GM12878 (cell line): ENCODE measurements around the gene CCDC127. TPM values are rescaled to one million over a fixed set of nuclear protein-coding genes. Genes with fewer than 3 reads are reported as not detected.

Experiments
- ATAC-seq: fragments of 200-7000 bp; cut with Tn5 transposase; 3 replicates; pipeline ENCODE4 v1.9.1; 2020; ENCODE audit warnings: mild to moderate bottlenecking, moderate library complexity
- BruUV-seq: library from RNA; stranded (reverse); fragments of 400-500 nt; replicated peaks from 2 replicates; lab custom pipeline; 2021; lab: Mats Ljungman, UMichigan
- CTCF ChIA-PET: fragments of 300-600 bp; sonication (Branson Sonifier 250); formaldehyde crosslinking; extraction: SDS; loops from one replicate; lab custom pipeline; 2021; ENCODE audit warnings: inconsistent platforms; lab: Yijun Ruan, JAX
- POLR2A ChIA-PET: fragments of 350-600 bp; formaldehyde crosslinking; extraction: SDS; loops from one replicate; lab custom pipeline; 2021; ENCODE audit warnings: inconsistent platforms; lab: Charles Lee
- RAD21 ChIA-PET: fragments of 300-600 bp; sonication (Branson Sonifier 250); formaldehyde crosslinking; loops from one replicate; lab custom pipeline; 2023; ENCODE audit warnings: antibody characterized with exemption; ENCODE audit not compliant: unreplicated experiment; lab: Charles Lee
- SMC1A ChIA-PET: fragments of 300-600 bp; sonication (Branson Sonifier 250); formaldehyde crosslinking; loops from one replicate; lab custom pipeline; 2023; ENCODE audit not compliant: unreplicated experiment, uncharacterized antibody; lab: Charles Lee
- DNase-seq: peaks from one replicate; pipeline ENCODE4 v3.0.0-alpha.2; 2011; ENCODE audit warnings: low read depth, low spot score
- FAIRE-seq: peaks from 3 replicates; lab custom pipeline; 2011; peaks lifted over from hg19 to GRCh38; lab: Jason Lieb, UNC
- H2AFZ ChIP-seq: 2 replicates; pipeline ENCODE4 v1.6.0; 2011; ENCODE audit warnings: low read depth, low read length, control low read depth; ENCODE audit not compliant: control insufficient read depth
- H3K27ac ChIP-seq: 2 replicates; pipeline ENCODE4 v1.5.1; 2011; ENCODE audit warnings: control low read depth; ENCODE audit not compliant: control insufficient read depth, insufficient read depth
- H3K27me3 ChIP-seq, 2 experiments: replicated peaks in 1 of 2; 2 replicates each; pipeline versions ENCODE4 v1.6.0 to v1.6.1; 2011; ENCODE audit warnings: low read length in 1 of 2; ENCODE audit not compliant: control insufficient read depth in 2 of 2, insufficient read depth in 2 of 2
- H3K36me3 ChIP-seq, 2 experiments: 2 replicates each; pipeline ENCODE4 v1.5.1; 2011; ENCODE audit warnings: low read length in 1 of 2; ENCODE audit not compliant: control insufficient read depth in 2 of 2, insufficient read depth in 2 of 2
- H3K4me1 ChIP-seq: 2 replicates; pipeline ENCODE4 v1.6.1; 2011; ENCODE audit warnings: mild to moderate bottlenecking, low read length, moderate library complexity, mixed read lengths; ENCODE audit not compliant: control insufficient read depth, insufficient read depth
- H3K4me2 ChIP-seq: 2 replicates; pipeline ENCODE4 v1.6.0; 2011; ENCODE audit warnings: control low read depth; ENCODE audit not compliant: control insufficient read depth, insufficient read depth
- H3K4me3 ChIP-seq: fragments of 200-600 bp; sonication (generic); 2 replicates; pipeline ENCODE4 v1.5.1; 2016
- H3K79me2 ChIP-seq: 2 replicates; pipeline ENCODE4 v1.6.0; 2011; ENCODE audit warnings: low read length; ENCODE audit not compliant: control insufficient read depth, insufficient read depth
- H3K9ac ChIP-seq: 2 replicates; pipeline ENCODE4 v1.8.0; 2011; ENCODE audit warnings: low read length, control low read depth, mixed read lengths; ENCODE audit not compliant: control insufficient read depth, insufficient read depth
- H3K9me3 ChIP-seq: replicated peaks from 3 replicates; pipeline ENCODE4 v1.5.1; 2011; ENCODE audit warnings: mild to moderate bottlenecking, low read length; ENCODE audit not compliant: control insufficient read depth, insufficient read depth
- H4K20me1 ChIP-seq: 2 replicates; pipeline ENCODE4 v1.6.0; 2011; ENCODE audit not compliant: control insufficient read depth, insufficient read depth
- JUND ChIP-seq: IDR thresholded peaks from 2 replicates; pipeline ENCODE4 v1.6.1; 2012; ENCODE audit warnings: low read depth, mild to moderate bottlenecking, low read length, improper control_type of control experiment, moderate library complexity
- KAT2A ChIP-seq: conservative IDR thresholded peaks from 2 replicates; pipeline ENCODE4 v1.6.1; 2011; ENCODE audit warnings: low read depth, low read length; ENCODE audit not compliant: control insufficient read depth
- NFIC ChIP-seq: IDR thresholded peaks from 2 replicates; pipeline ENCODE4 v1.6.1; 2012; ENCODE audit warnings: low read depth, mild to moderate bottlenecking, inconsistent platforms, low read length, moderate library complexity
- PKNOX1 ChIP-seq: fragments of 450-650 bp; IDR thresholded peaks from 2 replicates; pipeline ENCODE4 v1.6.1; 2016; ENCODE audit warnings: mild to moderate bottlenecking
- POLR2AphosphoS2 ChIP-seq: IDR thresholded peaks from 2 replicates; pipeline ENCODE4 v1.6.1; 2011; ENCODE audit warnings: low read depth, mild to moderate bottlenecking, low read length, improper control_type of control experiment, moderate library complexity
- REST ChIP-seq: IDR thresholded peaks from 2 replicates; pipeline ENCODE4 v1.6.1; 2012; ENCODE audit warnings: mild to moderate bottlenecking, low read depth, low read length
- RUNX3 ChIP-seq: IDR thresholded peaks from 2 replicates; pipeline ENCODE4 v1.6.1; 2012; ENCODE audit warnings: low read length, inconsistent platforms
- SKIL ChIP-seq: fragments of 450-650 bp; IDR thresholded peaks from 2 replicates; pipeline ENCODE4 v1.6.1; 2017; ENCODE audit warnings: mild to moderate bottlenecking, low read depth, inconsistent platforms; ENCODE audit not compliant: poor library complexity, severe bottlenecking
- SP1 ChIP-seq: IDR thresholded peaks from one replicate; pipeline ENCODE4 v1.6.1; 2011; ENCODE audit warnings: low read depth, low read length
- WGBS: methylation state at CpG from one replicate; pipeline ENCODE4 v1.1.6; 2016; ENCODE audit warnings: low lambda C conversion rate; ENCODE audit not compliant: insufficient replicate concordance, insufficient coverage; ENCODE audit errors: missing lambda C conversion rate; 5-methylcytosine and 5-hydroxymethylcytosine counted together
- in situ Hi-C: fragments of 300-500 bp; cut with MboI; formaldehyde crosslinking; loops from 9 replicates; pipeline ENCODE4 v1.14.3; 2018; ENCODE audit warnings: mixed read lengths
- intact Hi-C: fragments of 100-400 bp; cut with micrococcal nuclease; formaldehyde crosslinking; loops from one replicate; pipeline ENCODE4 v1.14.2; 2022; ENCODE audit not compliant: unreplicated experiment
- polyA plus RNA-seq, 11 experiments: library from polyadenylated mRNA; depleted of rRNA in 4 of 11; unstranded in 6 of 11; stranded (reverse) in 5 of 11; fragments of >200 nt; fragmentation: Nextera tagmentation in 4 of 11; fragmentation: Illumina TruSeq in 1 of 11; extraction: Ambion mirVana in 4 of 11; extraction: Trizol in 1 of 11; gene quantifications; 1 replicate in 1 of 11; 2 replicates in 10 of 11; pipeline versions ENCODE4 v1.2.1 to v1.2.3, GENCODE V29; 2011 to 2016; ENCODE audit warnings: inconsistent platforms in 2 of 11, missing spikeins in 2 of 11, low read depth in 1 of 11
- total RNA-seq, 4 experiments: library from RNA; depleted of rRNA in 3 of 4; stranded (reverse); fragments of >200 nt in 3 of 4; fragmentation: Illumina TruSeq in 1 of 4; extraction: Trizol in 1 of 4; gene quantifications; 2 replicates each; pipeline versions ENCODE4 v1.2.1 to v1.2.3, GENCODE V29; 2013 to 2021

Gene CCDC127
- total and polyA plus RNA-seq, 10 of the 15 experiments (the other 5 are each of a cell fraction or from before 2014, with no cell fraction given) = 1.9 to 6.9 (median 2.9) TPM

- SMC1A ChIA-PET = no interaction called here
These were observed 43.0 kb downstream of the CCDC127 start for GRCh38 chr5:174876-175465.

GRCh38 chr5:174291-174600, 43.7 kb downstream of the CCDC127 start:
- H3K27ac ChIP-seq = no peak overlapping the region
- in situ Hi-C loops (no loop called here), intact Hi-C loops (no loop called here)
- H3K9ac ChIP-seq = no peak overlapping the region
- H3K4me2 ChIP-seq = no peak overlapping the region
- WGBS = 38% methylated on average over 2 of the region's 5 CpGs
- POLR2A ChIA-PET = no interaction called here
- no peak overlapping the region for H2AFZ ChIP-seq
- SMC1A ChIA-PET = no interaction called here
- H3K4me1 ChIP-seq = no peaks in the 10 kb centered on the region
- no peak overlapping the region for H3K4me3 ChIP-seq
- RAD21 ChIA-PET = no interaction called here
- H4K20me1 ChIP-seq = no peaks in the 10 kb centered on the region
- no peaks in the 10 kb centered on the region for H3K36me3 ChIP-seq
- FAIRE-seq = no peak
- no TSS peak for BruUV-seq
- no peak for DNase-seq
- no peaks in the 10 kb centered on the region for H3K9me3 ChIP-seq
- no peak for ATAC-seq
- no peaks in the 10 kb centered on the region for H3K79me2 ChIP-seq
- CTCF ChIA-PET = no interaction called here
- H3K27me3 ChIP-seq = peaks cover 0 to 3% of the 10 kb centered on the region in 2 experiments; a peak in 2 of 4 replicates
- TF ChIP-seq KAT2A = no peak
- TF ChIP-seq POLR2AphosphoS2 = no peak
- TF ChIP-seq SP1 = no peak
- no peak for TF ChIP-seq NFIC
- no peak for TF ChIP-seq REST
- TF ChIP-seq RUNX3 = no peak
- no peak for TF ChIP-seq SKIL

More at GRCh38 chr5:174876-175465, 43.0 kb downstream of the CCDC127 start:
- H2AFZ ChIP-seq = no peak overlapping the region
- ATAC-seq (no peak), DNase-seq (no peak), FAIRE-seq (no peak)
- RAD21 ChIA-PET = no interaction called here
- BruUV-seq = no TSS peak
- no peaks in the 10 kb centered on the region for H4K20me1 ChIP-seq
- POLR2A ChIA-PET = no interaction called here
- H3K4me2 ChIP-seq = no peak overlapping the region
- H3K27ac ChIP-seq = no peak overlapping the region
- intact Hi-C loops (no loop called here), in situ Hi-C loops (no loop called here)
- TF ChIP-seq JUND = no peak
- TF ChIP-seq PKNOX1 = no peak
- no peak for TF ChIP-seq KAT2A
- no peaks in the 10 kb centered on the region for H3K36me3 ChIP-seq
- CTCF ChIA-PET = no interaction called here
- H3K79me2 ChIP-seq = no peaks in the 10 kb centered on the region
- peaks cover 0 to 3% of the 10 kb centered on the region in 2 experiments; a peak in 2 of 4 replicates for H3K27me3 ChIP-seq
- WGBS = 46% methylated on average over 14 of the region's 16 CpGs
- no peak overlapping the region for H3K4me3 ChIP-seq
- no peak overlapping the region for H3K9ac ChIP-seq
- no peaks in the 10 kb centered on the region for H3K4me1 ChIP-seq
- H3K9me3 ChIP-seq = no peaks in the 10 kb centered on the region
